Activated T-helper 1 cell treated with anti-CD3 and anti-CD28 coated beads, Interleukin-12 subunit alpha, Interleukin-12 subunit beta, Interleukin-2, Interleukin-4 antibody, amounts not matched to agents 30 ng/mL and 10 ng/mL and 1 ng/mL, durations not matched to agents 14 hours and 24 hours and 36 hours (primary cell): ENCODE data around the gene AKAP5. TPM values are rescaled to one million over a fixed set of nuclear protein-coding genes. Genes with fewer than 3 reads are reported as not detected.

Source experiments
- DNase-seq: peaks from one replicate; pipeline ENCODE4 v3.0.0; 2021; ENCODE audit warnings: low spot score
- H3K27ac Mint-ChIP-seq: one replicate; pipeline ENCODE4 v1.8.0; 2021; ENCODE audit warnings: mild to moderate bottlenecking, mixed read lengths
- H3K27me3 Mint-ChIP-seq: one replicate; pipeline ENCODE4 v1.8.0; 2022; ENCODE audit warnings: mild to moderate bottlenecking, moderate library complexity, mixed read lengths; ENCODE audit not compliant: insufficient read depth
- H3K36me3 Mint-ChIP-seq: one replicate; pipeline ENCODE4 v1.8.0; 2021; ENCODE audit warnings: low read depth, mixed read lengths
- H3K4me1 Mint-ChIP-seq: one replicate; pipeline ENCODE4 v1.8.0; 2021; ENCODE audit warnings: low read depth, mixed read lengths
- H3K4me3 Mint-ChIP-seq: one replicate; pipeline ENCODE4 v1.8.0; 2021; ENCODE audit warnings: mild to moderate bottlenecking, moderate library complexity, mixed read lengths
- H3K9me3 Mint-ChIP-seq: one replicate; pipeline ENCODE4 v1.8.0; 2021; ENCODE audit warnings: mixed read lengths
- intact Hi-C: fragments of 100-400 bp; cut with micrococcal nuclease; formaldehyde crosslinking; loops from one replicate; pipeline ENCODE4 v1.15.1; 2024
- total RNA-seq: library from RNA; stranded (reverse); gene quantifications from 2 replicates; pipeline ENCODE4 v1.2.3, GENCODE V29; 2022

The AKAP5 gene
- total RNA-seq, 1 donor from 2014 or later = 1.1 TPM

- Mint-ChIP-seq H3K27ac (no peak overlapping the region), H3K4me1 (peaks cover 34% of the 10 kb centered on the region), H3K36me3 (peaks cover 57% of the 10 kb centered on the region), H3K27me3 (no peaks in the 10 kb centered on the region), H3K9me3 (no peaks in the 10 kb centered on the region), H3K4me3 (no peak overlapping the region)
- intact Hi-C loops = no loop called here
- DNase-seq = no peak
Observed at GRCh38 chr14:64442300-64442988, 22.9 kb upstream of the AKAP5 start.

- H3K9me3 Mint-ChIP-seq = no peaks in the 10 kb centered on the region
- DNase-seq = no peak
- H3K36me3 Mint-ChIP-seq = peaks cover 51% of the 10 kb centered on the region
- H3K27me3 Mint-ChIP-seq = no peaks in the 10 kb centered on the region
- peaks cover 27% of the 10 kb centered on the region for H3K4me1 Mint-ChIP-seq
- intact Hi-C loops = loop anchor here (2.0 kb wide), 4 partner anchors 13 to 59 kb away; partner anchors contain the start of genes AKAP5, MTHFD1 and ZBTB25
- peak overlapping the region; percentile 87 for H3K27ac Mint-ChIP-seq
- H3K4me3 Mint-ChIP-seq = no peak overlapping the region
Observed at GRCh38 chr14:64444140-64444539, 21.2 kb upstream of the AKAP5 start.

DNA sequence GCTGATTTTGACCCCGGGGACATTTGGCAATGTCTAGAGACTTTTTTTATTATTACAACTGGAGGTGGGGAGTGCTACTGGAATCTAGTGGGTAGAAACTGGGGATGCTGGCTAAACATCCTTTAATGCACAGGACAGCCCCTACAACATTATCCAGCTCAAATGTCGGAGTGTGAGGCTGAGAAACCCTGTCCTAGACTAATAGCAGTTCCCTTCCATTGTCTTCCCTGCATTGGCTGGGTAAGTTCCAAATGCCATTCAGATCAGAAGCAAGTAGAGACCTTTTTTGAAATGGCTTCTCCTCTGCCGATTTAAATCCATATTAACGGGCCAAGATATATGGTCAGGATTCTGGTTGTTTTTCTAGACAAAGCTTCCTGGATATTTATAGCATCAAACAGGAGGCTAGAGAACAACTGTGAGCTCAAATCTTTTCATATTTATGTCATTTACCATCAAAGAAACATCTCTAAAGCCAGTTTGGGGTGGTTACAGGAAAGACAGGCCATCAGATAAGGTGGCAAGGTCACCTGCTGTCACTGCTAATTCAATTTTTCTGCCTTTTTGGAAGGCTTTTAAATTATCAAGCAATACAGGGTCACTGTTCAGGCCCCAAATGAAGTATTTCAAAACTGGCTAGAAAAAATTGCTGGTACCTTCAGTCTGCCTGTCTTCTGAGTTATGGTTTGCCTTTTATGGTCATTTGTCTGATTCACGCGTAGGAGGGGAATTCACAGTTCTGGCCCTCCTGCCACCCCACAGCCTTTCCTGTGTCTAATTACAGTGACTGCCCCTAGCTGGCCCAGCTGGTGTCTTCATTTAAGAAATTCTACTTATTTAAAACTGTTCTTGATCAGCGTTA, 20.1 kb upstream of the AKAP5 start:
- H3K4me3 Mint-ChIP-seq = peak overlapping the region; percentile 68
- H3K36me3 Mint-ChIP-seq = peaks cover 48% of the 10 kb centered on the region
- H3K27me3 Mint-ChIP-seq = no peaks in the 10 kb centered on the region
- peak; percentile 43 for DNase-seq
- H3K4me1 Mint-ChIP-seq = peaks cover 28% of the 10 kb centered on the region
- H3K27ac Mint-ChIP-seq = peak overlapping the region; percentile 87
- intact Hi-C loops = loop anchor here (2.0 kb wide), 4 partner anchors 14 to 58 kb away; partner anchors contain the start of genes AKAP5, MTHFD1 and ZBTB25
- H3K9me3 Mint-ChIP-seq = no peaks in the 10 kb centered on the region

DNA sequence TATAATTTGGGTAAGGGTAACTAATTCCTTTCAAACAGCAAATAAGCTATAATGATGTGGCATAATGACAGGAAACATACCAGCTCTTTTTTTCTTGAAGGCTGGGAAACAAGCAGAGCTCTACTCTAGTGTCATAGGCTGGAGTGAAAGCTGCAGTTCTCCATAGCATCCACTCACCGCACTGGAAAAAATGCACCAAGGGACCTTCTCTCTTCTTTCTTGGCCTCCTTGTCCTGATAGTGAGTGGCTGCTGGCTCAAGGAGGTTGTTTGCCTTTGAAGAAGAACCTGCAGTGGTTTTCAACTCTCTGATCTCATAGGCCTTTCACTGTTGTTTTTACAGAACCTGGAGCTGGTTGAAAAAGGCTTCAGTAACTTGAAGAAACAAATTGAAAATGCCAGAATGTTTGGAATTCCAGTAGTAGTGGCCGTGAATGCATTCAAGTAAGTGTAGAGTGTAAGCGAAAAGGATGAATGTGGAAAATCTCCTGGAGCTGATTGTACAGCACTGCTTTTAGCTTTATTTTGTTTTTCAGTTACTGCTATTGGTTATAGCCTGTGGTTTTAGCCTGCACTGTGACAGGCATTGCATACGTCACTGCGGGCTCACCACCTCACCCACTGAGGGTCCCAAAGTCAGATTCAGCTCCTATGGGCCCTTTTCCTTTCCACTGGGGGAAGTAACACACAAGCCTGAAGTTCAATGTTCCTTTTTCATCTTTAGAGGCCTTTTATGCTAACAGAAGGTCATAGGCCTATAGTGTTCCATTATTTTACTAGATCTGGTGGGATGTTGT, 17.2 kb upstream of the AKAP5 start:
- no peaks in the 10 kb centered on the region for H3K27me3 Mint-ChIP-seq
- H3K4me3 Mint-ChIP-seq = no peak overlapping the region
- DNase-seq = no peak
- H3K4me1 Mint-ChIP-seq = peaks cover 33% of the 10 kb centered on the region
- H3K9me3 Mint-ChIP-seq = no peaks in the 10 kb centered on the region
- H3K27ac Mint-ChIP-seq = peak overlapping the region; percentile 64
- peaks cover 39% of the 10 kb centered on the region for H3K36me3 Mint-ChIP-seq
- intact Hi-C loops = no loop called here

DNA sequence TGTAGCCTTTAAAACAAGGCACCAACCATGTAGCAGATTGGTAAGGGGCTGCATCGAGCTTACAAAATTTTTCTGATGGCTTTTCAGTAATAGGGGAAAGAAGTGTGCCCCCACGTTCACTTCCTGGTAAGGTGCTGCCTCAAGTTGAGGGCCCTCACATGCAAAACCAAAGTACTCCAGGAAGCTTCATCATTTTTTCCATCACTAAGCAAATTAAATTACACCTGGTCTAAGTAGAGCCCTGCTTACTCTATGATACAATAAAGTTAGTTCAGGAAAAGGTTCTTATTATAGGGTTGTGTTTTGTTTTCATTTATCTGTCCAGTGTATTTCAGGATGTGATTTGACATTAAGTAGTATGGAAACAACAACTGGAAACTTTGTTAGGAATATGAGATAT, 15.0 kb upstream of the AKAP5 start:
- Mint-ChIP-seq H3K9me3 (no peaks in the 10 kb centered on the region), H3K4me1 (peaks cover 20% of the 10 kb centered on the region), H3K27ac (peak overlapping the region; percentile 76), H3K27me3 (no peaks in the 10 kb centered on the region), H3K4me3 (no peak overlapping the region), H3K36me3 (peaks cover 40% of the 10 kb centered on the region)
- no peak for DNase-seq
- intact Hi-C loops = no loop called here

DNA sequence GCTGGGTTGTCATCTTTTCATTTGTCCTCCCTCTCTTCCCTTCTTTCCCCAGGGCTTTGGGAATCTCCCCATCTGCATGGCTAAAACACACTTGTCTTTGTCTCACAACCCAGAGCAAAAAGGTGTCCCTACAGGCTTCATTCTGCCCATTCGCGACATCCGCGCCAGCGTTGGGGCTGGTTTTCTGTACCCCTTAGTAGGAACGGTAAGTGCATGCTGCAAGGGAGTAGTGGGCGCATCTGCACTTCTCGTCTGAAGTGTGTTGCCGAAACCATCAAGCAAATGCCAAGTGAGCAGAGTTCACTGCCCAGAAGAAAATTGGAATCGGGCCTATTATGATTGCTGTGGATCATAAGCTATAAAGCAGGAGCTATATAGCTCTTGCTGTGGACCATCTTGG, 10.6 kb upstream of the AKAP5 start:
- H3K36me3 Mint-ChIP-seq = peaks cover 49% of the 10 kb centered on the region
- no peak for DNase-seq
- intact Hi-C loops = no loop called here
- H3K9me3 Mint-ChIP-seq = no peaks in the 10 kb centered on the region
- H3K27me3 Mint-ChIP-seq = no peaks in the 10 kb centered on the region
- H3K4me1 Mint-ChIP-seq = peaks cover 17% of the 10 kb centered on the region
- no peak overlapping the region for H3K4me3 Mint-ChIP-seq
- H3K27ac Mint-ChIP-seq = no peak overlapping the region

DNA sequence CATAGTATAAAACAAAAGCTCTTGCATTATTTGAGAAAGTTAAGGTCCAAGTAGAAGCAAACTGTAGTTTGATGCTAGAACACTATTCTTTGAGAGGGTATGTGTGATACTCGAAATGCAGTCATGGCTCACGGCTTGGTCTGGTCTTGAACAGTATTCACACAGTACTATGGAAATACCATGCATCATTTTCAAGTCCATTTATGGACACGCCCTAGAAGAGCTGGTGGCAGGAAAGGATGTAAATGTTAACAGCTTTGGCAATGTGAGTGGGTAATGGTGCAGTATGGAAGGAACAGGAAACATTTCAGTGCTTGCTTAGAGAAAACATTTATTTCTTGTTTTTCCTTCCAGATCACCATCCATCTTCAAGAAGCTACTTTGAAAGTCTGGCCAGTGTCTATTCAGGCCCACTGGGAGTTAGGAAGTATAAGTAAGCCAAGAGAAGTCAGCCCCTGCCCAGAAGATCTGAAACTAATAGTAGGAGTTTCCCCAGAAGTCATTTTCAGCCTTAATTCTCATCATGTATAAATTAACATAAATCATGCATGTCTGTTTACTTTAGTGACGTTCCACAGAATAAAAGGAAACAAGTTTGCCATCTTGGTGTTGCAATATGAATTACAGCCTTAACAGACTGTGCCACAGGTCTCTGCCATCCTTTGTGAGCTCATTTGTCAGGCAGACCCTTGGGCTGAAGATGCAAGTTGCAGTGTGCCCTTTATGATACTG, 5.7 kb upstream of the AKAP5 start:
- Mint-ChIP-seq H3K4me3 (no peak overlapping the region), H3K27ac (peak overlapping the region; percentile 36), H3K9me3 (no peaks in the 10 kb centered on the region), H3K4me1 (peaks cover 19% of the 10 kb centered on the region), H3K27me3 (no peaks in the 10 kb centered on the region), H3K36me3 (peaks cover 37% of the 10 kb centered on the region)
- intact Hi-C loops = no loop called here
- DNase-seq = no peak

DNA sequence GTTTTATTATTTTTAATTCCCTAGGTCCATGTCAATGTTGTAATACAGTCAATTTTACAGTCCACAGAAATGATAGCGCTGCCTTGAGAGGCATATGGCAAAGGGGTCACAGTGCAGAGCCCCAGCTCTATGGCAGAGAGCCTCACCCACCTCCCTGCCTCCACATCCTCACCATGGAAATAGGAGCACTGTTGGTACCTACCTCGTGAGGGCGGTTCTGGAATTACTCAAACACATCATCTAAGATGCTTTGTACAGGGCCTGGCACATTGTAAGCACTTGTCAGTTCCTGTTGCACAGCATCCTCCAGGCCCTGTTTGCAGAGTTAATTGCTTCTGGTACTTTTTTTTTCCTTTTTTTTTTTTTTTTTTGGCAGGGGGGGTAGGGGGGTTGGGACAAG, 4.1 kb upstream of the AKAP5 start:
- Mint-ChIP-seq H3K4me1 (peaks cover 30% of the 10 kb centered on the region), H3K27me3 (peaks cover 4% of the 10 kb centered on the region), H3K36me3 (peaks cover 29% of the 10 kb centered on the region), H3K4me3 (no peak overlapping the region), H3K9me3 (no peaks in the 10 kb centered on the region), H3K27ac (peak overlapping the region; percentile 64)
- intact Hi-C loops = no loop called here
- no peak for DNase-seq

- H3K4me1 Mint-ChIP-seq = peaks cover 43% of the 10 kb centered on the region
- H3K27me3 Mint-ChIP-seq = peaks cover 6% of the 10 kb centered on the region
- H3K36me3 Mint-ChIP-seq = peaks cover 27% of the 10 kb centered on the region
- H3K9me3 Mint-ChIP-seq = no peaks in the 10 kb centered on the region
- DNase-seq = no peak
- no peak overlapping the region for H3K4me3 Mint-ChIP-seq
- no peak overlapping the region for H3K27ac Mint-ChIP-seq
- intact Hi-C loops = no loop called here
Observed at GRCh38 chr14:64463195-64463594, 2.1 kb upstream of the AKAP5 start.

GRCh38 chr14:64463873-64464272, 1.4 kb upstream of the AKAP5 start:
- Mint-ChIP-seq H3K27ac (no peak overlapping the region), H3K36me3 (peaks cover 23% of the 10 kb centered on the region), H3K4me1 (peaks cover 48% of the 10 kb centered on the region), H3K4me3 (no peak overlapping the region), H3K27me3 (peaks cover 6% of the 10 kb centered on the region), H3K9me3 (no peaks in the 10 kb centered on the region)
- no peak for DNase-seq
- intact Hi-C loops = loop anchor here (2.0 kb wide), 1 partner anchor 19 kb away; no protein-coding TSS in a partner anchor

DNA sequence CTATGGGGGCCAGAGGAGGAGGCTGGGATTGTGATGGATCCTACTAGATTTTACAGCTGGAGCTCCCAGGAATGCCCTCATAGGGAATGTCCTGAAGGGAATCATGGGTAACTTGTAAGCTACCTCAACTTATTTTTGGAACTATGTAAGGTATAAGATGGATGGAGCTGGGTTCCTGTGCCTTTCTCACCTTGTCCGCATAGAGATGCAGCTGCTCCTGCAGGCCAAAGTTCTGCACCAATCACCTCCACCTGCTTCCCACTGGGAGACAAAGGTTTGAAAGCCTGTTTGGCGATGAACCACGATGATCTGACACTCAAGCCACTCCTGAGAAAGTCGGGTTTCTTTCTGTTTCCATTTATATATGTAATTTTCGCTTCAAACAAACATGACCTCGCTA, 648 bp upstream of the AKAP5 start:
- Mint-ChIP-seq H3K4me1 (peaks cover 41% of the 10 kb centered on the region), H3K4me3 (peak overlapping the region; percentile 88), H3K27me3 (peaks cover 6% of the 10 kb centered on the region), H3K9me3 (no peaks in the 10 kb centered on the region), H3K36me3 (peaks cover 15% of the 10 kb centered on the region), H3K27ac (peak overlapping the region; percentile 88)
- intact Hi-C loops = loop anchor here (1.0 to 5.0 kb wide), 3 partner anchors 20 to 922 kb away; partner anchors contain the start of gene PPP2R5E
- DNase-seq = no peak
